DOHH2 (cell line): ENCODE data around the gene LIN37.

Experiments used
- CTCF ChIP-seq: fragments of 200-600 bp; sonication (generic); IDR thresholded peaks from one replicate; pipeline ENCODE4 v1.5.1; 2014; ENCODE audit warnings: antibody characterized with exemption, mild to moderate bottlenecking, low read depth, low read length; ENCODE audit not compliant: poor library complexity, severe bottlenecking
- EZH2phosphoT487 ChIP-seq: fragments of 200-600 bp; sonication (generic); IDR thresholded peaks from 2 replicates; pipeline ENCODE4 v1.6.1; 2017; ENCODE audit warnings: borderline replicate concordance, mild to moderate bottlenecking, antibody characterized with exemption, low read length, moderate library complexity, mixed read lengths

GRCh38 chr19:35780717-35781116 lies 32.3 kb downstream of the LIN37 start:
- TF ChIP-seq CTCF (no peak), EZH2phosphoT487 (no peak)
